ENCODE results near the gene UGGT1.

The UGGT1 gene

GRCh38 chr2:128090945-128091725 lies at the start of gene UGGT1:
UGGT1 (plus strand) TSS chr2:128091200; CDS start chr2:128091358, 158 bp downstream.
- no peaks in the 10 kb centered on the region for H3K9me3 Mint-ChIP-seq
- no peaks in the 10 kb centered on the region for H3K27me3 Mint-ChIP-seq
- H3K4me1 Mint-ChIP-seq (ENCODE audit: low read depth), result peaks cover 33% of the 10 kb centered on the region
- peak within 1 kb of the TSS; percentile 97 for H3K4me3 Mint-ChIP-seq
- peaks cover 19% of the 10 kb centered on the region for H3K36me3 Mint-ChIP-seq (ENCODE audit: low read depth)
- H3K27ac Mint-ChIP-seq, result peak within 1 kb of the TSS; percentile 96
- intact Hi-C loops (cut with micrococcal nuclease), result loop anchor here (1.0 to 10.0 kb wide), 2 partner anchors 63 to 216 kb away; partner anchors contain the start of gene SAP130

DNA sequence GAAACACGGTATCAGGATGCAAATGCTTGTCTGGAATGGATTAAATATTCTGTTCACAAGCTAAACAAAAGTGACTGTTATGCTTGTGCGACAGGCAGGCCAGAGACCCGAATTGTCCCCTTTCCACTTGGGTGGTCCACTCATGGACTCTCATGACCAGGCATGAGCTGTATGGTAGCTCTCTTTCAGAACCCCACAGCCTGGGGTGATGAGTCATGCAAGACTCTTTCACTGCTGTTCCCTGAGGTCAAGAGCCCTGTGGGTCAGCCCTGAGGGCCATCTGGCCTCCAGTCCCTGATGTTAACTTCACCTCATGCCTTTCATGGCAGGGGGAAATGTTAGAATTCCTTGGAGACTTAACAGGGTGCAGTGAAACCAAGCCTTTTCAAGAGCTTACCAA lies 49.4 kb upstream of the UGGT1 start:
- Mint-ChIP-seq H3K9me3 (peaks cover 71% of the 10 kb centered on the region), H3K4me1 (ENCODE audit: low read depth) (no peaks in the 10 kb centered on the region), H3K36me3 (ENCODE audit: low read depth) (no peaks in the 10 kb centered on the region), H3K4me3 (no peak overlapping the region), H3K27me3 (peaks cover 16% of the 10 kb centered on the region), H3K27ac (no peak overlapping the region)
- intact Hi-C loops (cut with micrococcal nuclease), result no loop called here

DNA sequence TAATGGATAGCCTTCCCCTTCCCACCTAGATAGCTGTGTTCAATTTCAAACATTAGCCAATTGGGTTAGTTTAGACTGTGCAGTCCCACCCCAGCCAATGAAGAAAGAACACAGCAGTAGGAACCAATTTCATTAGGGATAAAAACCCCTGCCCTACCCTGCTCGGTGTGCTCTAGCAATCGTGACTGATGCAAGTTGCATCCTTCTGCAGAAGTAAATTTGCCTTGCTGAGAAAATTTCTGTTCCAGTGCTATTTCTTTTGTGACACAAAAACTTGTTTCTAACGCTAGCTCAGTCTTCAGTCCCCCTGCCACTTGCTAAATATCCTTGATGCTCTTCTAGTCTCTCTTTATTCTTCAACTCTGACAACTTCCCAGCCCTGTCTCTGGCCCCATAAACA lies 48.0 kb upstream of the UGGT1 start:
- intact Hi-C loops (cut with micrococcal nuclease), result no loop called here
- Mint-ChIP-seq H3K36me3 (ENCODE audit: low read depth) (no peaks in the 10 kb centered on the region), H3K27ac (no peak overlapping the region), H3K27me3 (peaks cover 14% of the 10 kb centered on the region), H3K4me1 (ENCODE audit: low read depth) (no peaks in the 10 kb centered on the region), H3K4me3 (no peak overlapping the region), H3K9me3 (peaks cover 62% of the 10 kb centered on the region)

DNA sequence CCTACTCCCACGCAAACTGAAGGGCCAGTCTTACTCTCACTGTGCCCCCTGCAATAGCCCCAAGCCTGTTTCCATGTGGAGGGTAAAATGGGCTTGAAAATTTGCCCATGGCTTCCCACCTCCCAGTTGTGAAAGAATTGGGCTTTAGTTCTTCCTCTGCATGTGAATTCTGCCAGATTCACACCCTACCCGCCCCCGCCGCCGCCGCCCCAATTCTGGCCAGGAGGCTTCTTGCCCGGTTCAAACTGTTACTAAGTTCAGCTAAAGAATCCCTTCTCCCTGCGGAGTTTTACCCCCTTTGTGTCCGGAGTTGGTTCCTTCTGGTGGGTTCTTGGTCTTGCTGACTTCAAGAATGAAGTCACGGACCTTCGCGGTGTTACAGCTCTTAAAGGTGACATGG lies 37.7 kb upstream of the UGGT1 start:
- peaks cover 15% of the 10 kb centered on the region for H3K27me3 Mint-ChIP-seq
- no peak overlapping the region for H3K4me3 Mint-ChIP-seq
- intact Hi-C loops (cut with micrococcal nuclease), result no loop called here
- H3K27ac Mint-ChIP-seq, result no peak overlapping the region
- no peaks in the 10 kb centered on the region for H3K36me3 Mint-ChIP-seq (ENCODE audit: low read depth)
- H3K4me1 Mint-ChIP-seq (ENCODE audit: low read depth), result no peaks in the 10 kb centered on the region
- H3K9me3 Mint-ChIP-seq, result peaks cover 18% of the 10 kb centered on the region

DNA sequence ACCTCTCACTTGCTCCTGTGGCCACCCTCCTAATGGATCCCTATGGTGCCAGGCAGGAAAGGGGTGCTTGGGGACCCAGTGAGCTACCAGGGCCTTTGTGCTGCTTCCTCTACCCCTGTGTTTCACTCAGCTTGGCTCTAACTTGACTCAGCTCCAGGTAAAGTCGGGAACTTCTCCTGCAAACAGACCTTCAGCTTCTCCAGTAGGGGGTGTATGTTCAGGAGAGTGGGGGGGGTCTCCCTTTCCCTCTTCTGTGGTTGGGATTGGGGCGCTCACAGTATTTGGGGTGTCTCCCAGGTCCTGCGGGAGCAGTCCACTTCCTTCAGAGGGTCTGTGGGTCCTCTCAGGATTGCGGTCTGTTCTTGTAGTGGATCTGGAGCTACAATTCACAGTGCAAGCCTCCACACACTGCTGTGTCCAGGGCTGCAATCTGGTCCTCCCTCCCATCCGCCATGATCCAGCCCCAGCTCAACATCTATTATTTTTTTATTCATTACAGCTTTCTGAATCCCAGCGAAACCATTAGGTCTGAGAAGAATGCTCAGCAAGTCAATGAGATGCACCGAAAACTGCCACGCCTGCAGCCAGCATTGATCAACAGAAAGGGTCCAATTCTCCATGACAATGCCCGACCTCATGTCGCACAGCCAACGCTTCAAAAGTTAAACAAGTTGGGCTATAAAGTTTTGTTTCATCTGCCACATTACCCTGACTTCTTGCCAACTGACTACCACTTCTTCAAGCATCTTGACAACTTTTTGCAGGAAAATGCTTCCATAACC lies 36.7 kb upstream of the UGGT1 start:
- intact Hi-C loops (cut with micrococcal nuclease), result no loop called here
- Mint-ChIP-seq H3K4me3 (no peak overlapping the region), H3K27ac (no peak overlapping the region), H3K9me3 (peaks cover 12% of the 10 kb centered on the region), H3K4me1 (ENCODE audit: low read depth) (no peaks in the 10 kb centered on the region), H3K27me3 (peaks cover 13% of the 10 kb centered on the region), H3K36me3 (ENCODE audit: low read depth) (no peaks in the 10 kb centered on the region)

DNA sequence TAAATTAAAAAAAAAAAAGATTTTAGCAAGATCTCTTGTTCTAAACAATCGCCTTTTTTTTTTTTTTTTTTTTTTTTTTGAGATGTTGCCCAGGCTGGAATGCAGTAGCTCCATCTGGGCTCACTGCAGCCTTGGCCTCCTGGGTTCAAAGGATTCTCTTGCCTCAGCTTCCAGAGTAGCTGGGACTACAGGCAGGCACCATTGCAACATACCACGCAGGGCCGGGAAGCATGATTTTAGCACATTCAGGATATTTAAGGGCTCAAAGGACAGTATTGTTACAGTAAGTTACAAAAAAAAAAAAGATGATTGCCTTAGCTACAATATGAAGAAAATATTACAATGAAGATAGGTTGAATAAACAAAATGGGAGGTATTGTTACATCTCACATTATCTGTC lies 33.7 kb upstream of the UGGT1 start:
- intact Hi-C loops (cut with micrococcal nuclease), result no loop called here
- Mint-ChIP-seq H3K9me3 (no peaks in the 10 kb centered on the region), H3K4me3 (no peak overlapping the region), H3K27ac (no peak overlapping the region), H3K36me3 (ENCODE audit: low read depth) (no peaks in the 10 kb centered on the region), H3K4me1 (ENCODE audit: low read depth) (no peaks in the 10 kb centered on the region), H3K27me3 (peaks cover 2% of the 10 kb centered on the region)

GRCh38 chr2:128058114-128058513 lies 32.9 kb upstream of the UGGT1 start:
- intact Hi-C loops (cut with micrococcal nuclease), result no loop called here
- Mint-ChIP-seq H3K4me1 (ENCODE audit: low read depth) (no peaks in the 10 kb centered on the region), H3K9me3 (no peaks in the 10 kb centered on the region), H3K27me3 (no peaks in the 10 kb centered on the region), H3K36me3 (ENCODE audit: low read depth) (no peaks in the 10 kb centered on the region), H3K27ac (no peak overlapping the region), H3K4me3 (no peak overlapping the region)

DNA sequence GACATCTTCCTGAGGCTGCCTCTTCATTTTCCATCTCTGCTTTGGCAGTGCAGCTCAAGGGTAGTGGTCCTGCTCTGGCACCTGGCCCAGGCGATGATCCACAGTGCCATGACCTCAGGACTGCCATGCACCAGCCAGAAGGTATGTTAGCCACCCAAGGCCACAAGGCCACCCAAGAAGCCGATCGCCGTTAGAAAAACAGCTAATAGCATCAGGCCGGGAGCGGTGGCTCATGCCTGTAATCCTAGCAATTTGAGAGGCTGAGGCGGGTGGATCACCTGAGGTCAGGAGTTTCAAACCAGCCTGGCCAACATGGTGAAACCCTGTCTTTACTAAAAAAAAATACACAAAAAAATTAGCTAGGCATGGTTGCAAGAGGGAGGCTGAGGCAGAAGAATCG lies 28.4 kb upstream of the UGGT1 start:
- no peak overlapping the region for H3K27ac Mint-ChIP-seq
- H3K4me1 Mint-ChIP-seq (ENCODE audit: low read depth), result no peaks in the 10 kb centered on the region
- no peaks in the 10 kb centered on the region for H3K9me3 Mint-ChIP-seq
- intact Hi-C loops (cut with micrococcal nuclease), result loop anchor here (5.0 kb wide), 1 partner anchor 170 kb away; no protein-coding TSS in a partner anchor
- no peaks in the 10 kb centered on the region for H3K36me3 Mint-ChIP-seq (ENCODE audit: low read depth)
- no peaks in the 10 kb centered on the region for H3K27me3 Mint-ChIP-seq
- no peak overlapping the region for H3K4me3 Mint-ChIP-seq

GRCh38 chr2:128064353-128064752 lies 26.6 kb upstream of the UGGT1 start:
- intact Hi-C loops (cut with micrococcal nuclease), result loop anchor here (5.0 kb wide), 1 partner anchor 168 kb away; no protein-coding TSS in a partner anchor
- no peaks in the 10 kb centered on the region for H3K9me3 Mint-ChIP-seq
- H3K27me3 Mint-ChIP-seq, result peaks cover 2% of the 10 kb centered on the region
- H3K27ac Mint-ChIP-seq, result no peak overlapping the region
- no peak overlapping the region for H3K4me3 Mint-ChIP-seq
- no peaks in the 10 kb centered on the region for H3K36me3 Mint-ChIP-seq (ENCODE audit: low read depth)
- H3K4me1 Mint-ChIP-seq (ENCODE audit: low read depth), result no peaks in the 10 kb centered on the region

- H3K27ac Mint-ChIP-seq, result no peak overlapping the region
- H3K9me3 Mint-ChIP-seq, result no peaks in the 10 kb centered on the region
- intact Hi-C loops (cut with micrococcal nuclease), result no loop called here
- no peaks in the 10 kb centered on the region for H3K4me1 Mint-ChIP-seq (ENCODE audit: low read depth)
- peaks cover 2% of the 10 kb centered on the region for H3K27me3 Mint-ChIP-seq
- H3K4me3 Mint-ChIP-seq, result no peak overlapping the region
- H3K36me3 Mint-ChIP-seq (ENCODE audit: low read depth), result no peaks in the 10 kb centered on the region
Observed at GRCh38 chr2:128069769-128070168, 21.2 kb upstream of the UGGT1 start.

GRCh38 chr2:128073278-128073677 lies 17.7 kb upstream of the UGGT1 start:
- no peak overlapping the region for H3K4me3 Mint-ChIP-seq
- H3K27ac Mint-ChIP-seq, result no peak overlapping the region
- no peaks in the 10 kb centered on the region for H3K36me3 Mint-ChIP-seq (ENCODE audit: low read depth)
- H3K27me3 Mint-ChIP-seq, result peaks cover 2% of the 10 kb centered on the region
- intact Hi-C loops (cut with micrococcal nuclease), result no loop called here
- H3K4me1 Mint-ChIP-seq (ENCODE audit: low read depth), result peaks cover 5% of the 10 kb centered on the region
- H3K9me3 Mint-ChIP-seq, result no peaks in the 10 kb centered on the region

DNA sequence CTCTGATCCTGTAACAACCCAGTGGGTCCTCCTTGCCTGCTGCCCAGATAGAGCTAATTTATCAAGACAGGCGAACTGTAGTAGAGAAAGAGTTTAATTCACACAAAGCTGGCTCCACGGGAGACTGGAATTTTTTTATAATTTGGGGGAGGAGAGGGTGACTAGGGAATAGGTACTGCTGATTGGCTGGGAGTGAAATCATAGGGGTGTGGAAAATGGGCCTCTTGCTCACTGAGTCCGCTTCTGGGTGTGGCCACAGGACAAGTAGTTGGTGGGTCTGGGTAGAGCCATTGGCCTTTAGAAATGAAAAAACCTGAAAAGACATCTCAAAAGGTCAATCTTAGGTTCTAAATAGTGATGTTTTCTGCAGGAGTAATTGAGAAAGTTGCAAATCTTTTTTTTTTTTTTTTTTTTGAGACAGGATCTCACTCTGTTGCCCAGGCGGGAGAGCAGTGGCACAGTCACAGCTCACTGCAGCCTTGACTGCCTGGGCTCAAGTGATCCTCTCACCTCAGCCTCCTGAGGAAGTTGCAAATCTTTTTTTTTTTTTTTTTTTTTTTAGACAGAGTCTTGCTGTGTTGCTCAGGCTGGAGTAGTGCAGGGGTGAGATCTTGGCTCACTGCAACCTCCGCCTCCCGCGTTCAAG lies 14.4 kb upstream of the UGGT1 start:
- Mint-ChIP-seq H3K4me1 (ENCODE audit: low read depth) (peaks cover 5% of the 10 kb centered on the region), H3K36me3 (ENCODE audit: low read depth) (no peaks in the 10 kb centered on the region), H3K4me3 (no peak overlapping the region), H3K9me3 (no peaks in the 10 kb centered on the region), H3K27me3 (peaks cover 3% of the 10 kb centered on the region), H3K27ac (no peak overlapping the region)
- intact Hi-C loops (cut with micrococcal nuclease), result no loop called here

- peaks cover 3% of the 10 kb centered on the region for H3K27me3 Mint-ChIP-seq
- peaks cover 4% of the 10 kb centered on the region for H3K4me1 Mint-ChIP-seq (ENCODE audit: low read depth)
- H3K27ac Mint-ChIP-seq, result no peak overlapping the region
- peaks cover 10% of the 10 kb centered on the region for H3K9me3 Mint-ChIP-seq
- intact Hi-C loops (cut with micrococcal nuclease), result no loop called here
- H3K36me3 Mint-ChIP-seq (ENCODE audit: low read depth), result no peaks in the 10 kb centered on the region
- H3K4me3 Mint-ChIP-seq, result no peak overlapping the region
Observed at GRCh38 chr2:128084757-128085156, 6.2 kb upstream of the UGGT1 start.

- H3K36me3 Mint-ChIP-seq (ENCODE audit: low read depth), result peaks cover 4% of the 10 kb centered on the region
- intact Hi-C loops (cut with micrococcal nuclease), result no loop called here
- no peaks in the 10 kb centered on the region for H3K27me3 Mint-ChIP-seq
- H3K4me1 Mint-ChIP-seq (ENCODE audit: low read depth), result peaks cover 7% of the 10 kb centered on the region
- H3K9me3 Mint-ChIP-seq, result peaks cover 10% of the 10 kb centered on the region
- H3K27ac Mint-ChIP-seq, result no peak overlapping the region
- H3K4me3 Mint-ChIP-seq, result no peak overlapping the region
Observed at GRCh38 chr2:128086244-128086643, 4.8 kb upstream of the UGGT1 start.
